Astrocyte of the cerebellum (primary cell): ENCODE measurements around the gene SETD4.

Experiments
- DNase-seq: peaks from one replicate; pipeline ENCODE4 v3.0.0-alpha.2; 2011; ENCODE audit warnings: low read depth
- H3K4me3 ChIP-seq: 2 replicates; pipeline ENCODE4 v1.5.1; 2011; ENCODE audit warnings: mild to moderate bottlenecking, low read depth, low read length, moderate library complexity
- CTCF ChIP-seq: IDR thresholded peaks from 2 replicates; pipeline ENCODE4 v1.5.1; 2012; ENCODE audit warnings: low read length, low read depth, moderate library complexity, mild to moderate bottlenecking; ENCODE audit errors: missing control alignments
- in situ Hi-C: cut with HindIII; loops from 2 replicates; pipeline ENCODE4 v1.10.0; 2017; ENCODE audit warnings: low sequenced_read_pairs

Gene SETD4

GRCh38 chr21:36063375-36064084, 3.2 kb upstream of the SETD4 start:
- DNase-seq = no peak
- no peak for TF ChIP-seq CTCF
- in situ Hi-C loops = no loop called here

GRCh38 chr21:36061445-36061844, 1.1 kb upstream of the SETD4 start:
- in situ Hi-C loops = no loop called here
- no peak for TF ChIP-seq CTCF
- DNase-seq = no peak
- H3K4me3 ChIP-seq = no peak overlapping the region

More at GRCh38 chr21:36063375-36064084, 3.2 kb upstream of the SETD4 start:
- H3K4me3 ChIP-seq = no peak overlapping the region

GRCh38 chr21:36059823-36060158, 535 bp downstream of the SETD4 start:
- H3K4me3 ChIP-seq = peak overlapping the region; percentile 93
- in situ Hi-C loops = no loop called here
- TF ChIP-seq CTCF = no peak
- no peak for DNase-seq

GRCh38 chr21:36055551-36055950, 4.8 kb downstream of the SETD4 start:
- no peak for DNase-seq
- H3K4me3 ChIP-seq = no peak overlapping the region
- in situ Hi-C loops = no loop called here
- TF ChIP-seq CTCF = no peak

GRCh38 chr21:36053715-36054062, 6.6 kb downstream of the SETD4 start:
- no peak for DNase-seq
- no peak for TF ChIP-seq CTCF
- in situ Hi-C loops = no loop called here
- no peak overlapping the region for H3K4me3 ChIP-seq

GRCh38 chr21:36052860-36053714, 7.2 kb downstream of the SETD4 start:
- in situ Hi-C loops = no loop called here
- no peak overlapping the region for H3K4me3 ChIP-seq
- no peak for DNase-seq
- TF ChIP-seq CTCF = no peak
